ENCODE measurements around the gene CHN2.

Gene CHN2

DNA sequence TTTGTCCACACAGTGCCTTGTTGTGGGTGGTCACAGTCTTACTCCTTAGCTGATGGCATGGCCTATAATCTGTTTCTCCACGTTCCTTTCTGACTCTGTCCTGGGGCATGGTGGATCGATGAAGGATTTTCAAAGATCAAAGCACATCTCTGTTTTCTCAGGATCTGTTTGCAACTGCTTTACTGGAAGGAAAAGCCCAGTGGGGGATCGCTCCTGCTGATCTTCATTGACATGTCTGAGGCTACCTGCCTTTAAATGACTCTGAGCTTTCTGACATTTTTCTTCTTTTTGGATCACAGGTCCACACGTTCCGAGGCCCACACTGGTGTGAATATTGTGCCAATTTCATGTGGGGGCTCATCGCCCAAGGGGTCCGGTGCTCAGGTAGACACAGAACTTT, 301.1 kb downstream of the CHN2 start:
- Histone ChIP-seq H3K36me3 (ENCODE audit: control insufficient read depth, insufficient read depth, low read length) (no peaks in the 10 kb centered on the region), H3K27ac (ENCODE audit: low read depth, low read length, severe bottlenecking) (no peak overlapping the region), H3K4me1 (ENCODE audit: control insufficient read depth, insufficient read depth, low read length, poor library complexity, severe bottlenecking) (peaks cover 9% of the 10 kb centered on the region), H3K4me3 (ENCODE audit: extremely low read depth, insufficient read depth, low read length, poor library complexity, severe bottlenecking) (no peak overlapping the region), H3K9me3 (ENCODE audit: control insufficient read depth, low read length) (no peaks in the 10 kb centered on the region)
- 23 to 39% methylated on average over 3 to 7 of the region's 7 CpGs for WGBS, 2 experiments (ENCODE audit: insufficient coverage in 2 of 2)

DNA sequence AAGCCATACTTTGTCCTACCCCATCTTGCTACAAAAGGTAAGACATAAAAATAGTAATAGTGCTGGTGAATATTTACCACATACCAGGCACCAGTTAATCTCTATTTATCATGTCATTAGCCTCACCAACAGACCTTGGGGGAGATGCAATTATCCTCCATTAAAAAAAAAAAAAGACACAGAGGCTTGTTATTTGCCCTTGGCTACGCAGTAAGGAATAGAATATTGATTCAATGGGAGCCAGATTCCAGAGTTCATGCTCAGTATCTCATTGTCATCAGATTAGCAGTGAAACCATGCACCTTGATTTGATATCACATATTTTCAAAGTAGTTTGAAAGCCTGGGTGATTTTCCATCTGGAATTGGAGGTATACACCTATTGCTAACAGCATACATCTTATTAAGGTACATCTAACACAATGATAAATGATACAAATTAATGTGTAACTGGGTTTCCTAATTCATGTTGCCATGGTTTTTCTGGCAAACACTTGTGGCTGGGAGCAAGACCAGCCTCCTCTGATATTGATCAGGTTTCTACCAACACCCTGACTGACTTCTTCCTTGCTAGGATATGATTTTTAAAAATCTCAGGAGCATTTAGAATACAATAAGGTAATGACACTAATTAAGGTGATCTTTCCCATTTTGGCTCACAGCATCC, 301.9 kb downstream of the CHN2 start:
- Histone ChIP-seq H3K36me3 (ENCODE audit: control insufficient read depth, insufficient read depth, low read length) (no peaks in the 10 kb centered on the region), H3K4me1 (ENCODE audit: control insufficient read depth, insufficient read depth, low read length, poor library complexity, severe bottlenecking) (peaks cover 9% of the 10 kb centered on the region), H3K9me3 (ENCODE audit: control insufficient read depth, low read length) (no peaks in the 10 kb centered on the region), H3K4me3 (ENCODE audit: extremely low read depth, insufficient read depth, low read length, poor library complexity, severe bottlenecking) (no peak overlapping the region), H3K27ac (ENCODE audit: low read depth, low read length, severe bottlenecking) (no peak overlapping the region)
- WGBS, 2 experiments (ENCODE audit: insufficient coverage in 2 of 2) = no CpG with 5 or more reads among the region's 1 CpG

DNA sequence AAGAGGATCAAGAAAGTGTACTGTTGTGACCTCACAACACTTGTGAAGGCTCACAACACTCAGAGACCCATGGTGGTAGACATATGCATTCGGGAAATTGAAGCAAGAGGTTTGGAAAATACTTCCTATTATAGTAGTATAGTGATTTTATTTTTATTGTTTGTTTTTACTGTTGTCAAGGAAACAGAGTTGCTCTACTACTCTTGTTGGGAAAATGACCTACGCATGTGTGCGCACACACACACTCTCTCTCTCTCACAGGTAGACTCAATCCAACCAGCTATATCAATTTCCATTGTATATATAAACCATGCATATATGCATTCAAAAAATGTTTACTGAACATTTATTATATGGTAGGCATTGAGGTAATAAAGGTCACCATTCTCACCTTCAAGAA, 305.4 kb downstream of the CHN2 start:
- H3K36me3 ChIP-seq (ENCODE audit: control insufficient read depth, insufficient read depth, low read length) = no peaks in the 10 kb centered on the region
- H3K9me3 ChIP-seq (ENCODE audit: control insufficient read depth, low read length) = no peaks in the 10 kb centered on the region
- H3K27ac ChIP-seq (ENCODE audit: low read depth, low read length, severe bottlenecking) = no peak overlapping the region
- H3K4me1 ChIP-seq (ENCODE audit: control insufficient read depth, insufficient read depth, low read length, poor library complexity, severe bottlenecking) = peaks cover 6% of the 10 kb centered on the region
- WGBS, 2 experiments (ENCODE audit: insufficient coverage in 2 of 2) = no CpG with 5 or more reads among the region's 3 CpGs
- no peak overlapping the region for H3K4me3 ChIP-seq (ENCODE audit: extremely low read depth, insufficient read depth, low read length, poor library complexity, severe bottlenecking)

DNA sequence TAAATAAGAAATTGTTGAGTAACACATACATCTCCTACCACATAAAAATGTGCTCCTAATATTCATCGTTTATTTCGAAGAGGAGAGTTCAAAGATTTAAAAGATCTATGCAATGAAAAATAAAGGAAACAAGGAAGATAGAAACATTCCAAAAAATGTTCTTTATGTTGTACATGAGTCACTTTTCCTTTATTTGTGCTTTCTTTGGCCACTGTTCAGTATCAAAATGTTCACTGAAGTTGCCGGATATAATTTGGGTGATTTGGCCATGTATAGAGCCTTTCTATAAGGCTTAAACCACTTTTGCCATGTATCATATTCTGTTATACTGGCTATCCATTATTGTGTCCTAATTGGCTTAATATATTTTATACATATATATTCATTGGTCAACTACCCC, 306.1 kb downstream of the CHN2 start:
- Histone ChIP-seq H3K36me3 (ENCODE audit: control insufficient read depth, insufficient read depth, low read length) (no peaks in the 10 kb centered on the region), H3K4me3 (ENCODE audit: extremely low read depth, insufficient read depth, low read length, poor library complexity, severe bottlenecking) (no peak overlapping the region), H3K27ac (ENCODE audit: low read depth, low read length, severe bottlenecking) (no peak overlapping the region), H3K9me3 (ENCODE audit: control insufficient read depth, low read length) (no peaks in the 10 kb centered on the region), H3K4me1 (ENCODE audit: control insufficient read depth, insufficient read depth, low read length, poor library complexity, severe bottlenecking) (peaks cover 5% of the 10 kb centered on the region)
- WGBS, 2 experiments (ENCODE audit: insufficient coverage in 2 of 2) = no CpG with 5 or more reads among the region's 3 CpGs

DNA sequence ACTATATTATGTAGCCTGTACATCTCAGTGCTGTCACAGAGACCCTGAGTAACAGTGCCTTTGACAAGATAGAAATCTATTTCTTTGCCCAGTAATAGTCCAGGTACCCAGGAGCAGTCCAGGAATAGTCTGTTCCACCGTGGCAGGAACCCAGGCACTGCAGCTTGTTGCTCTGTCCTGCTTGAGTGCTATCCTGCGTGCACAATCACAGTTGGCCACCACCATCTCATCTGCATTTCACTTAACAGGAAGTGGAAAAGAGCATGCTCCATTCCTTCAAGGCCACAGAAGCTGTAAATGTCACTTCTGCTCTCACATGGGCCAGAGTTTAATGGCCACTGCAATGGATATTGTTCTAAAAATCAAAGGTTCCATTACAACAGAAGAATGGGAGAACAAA, 307.6 kb downstream of the CHN2 start:
- Histone ChIP-seq H3K27ac (ENCODE audit: low read depth, low read length, severe bottlenecking) (no peak overlapping the region), H3K9me3 (ENCODE audit: control insufficient read depth, low read length) (no peaks in the 10 kb centered on the region), H3K4me3 (ENCODE audit: extremely low read depth, insufficient read depth, low read length, poor library complexity, severe bottlenecking) (no peak overlapping the region), H3K36me3 (ENCODE audit: control insufficient read depth, insufficient read depth, low read length) (no peaks in the 10 kb centered on the region), H3K4me1 (ENCODE audit: control insufficient read depth, insufficient read depth, low read length, poor library complexity, severe bottlenecking) (no peaks in the 10 kb centered on the region)
- WGBS, 2 experiments (ENCODE audit: insufficient coverage in 2 of 2) = 62 to 79% methylated on average over 2 of the region's 2 CpGs

DNA sequence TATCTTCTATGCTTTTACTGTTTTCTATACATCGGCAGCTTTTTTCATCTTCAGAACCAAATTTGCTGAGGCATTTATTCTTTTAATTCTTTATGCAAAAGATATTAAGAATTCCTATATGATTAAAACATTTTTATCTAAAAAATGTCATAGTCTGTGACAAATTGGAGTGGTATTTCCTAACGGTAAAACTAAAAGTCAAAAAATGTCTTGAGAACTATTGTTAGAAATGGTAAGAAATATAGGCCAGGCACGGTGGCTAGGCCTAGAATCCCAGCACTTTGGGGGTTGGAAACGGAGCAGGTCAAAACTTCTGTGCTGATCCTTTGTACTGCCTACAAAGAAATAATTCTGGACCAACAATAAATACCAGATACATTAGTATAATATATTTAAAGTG, 311.4 kb downstream of the CHN2 start:
- Histone ChIP-seq H3K27ac (ENCODE audit: low read depth, low read length, severe bottlenecking) (no peak overlapping the region), H3K36me3 (ENCODE audit: control insufficient read depth, insufficient read depth, low read length) (peaks cover 3% of the 10 kb centered on the region), H3K4me1 (ENCODE audit: control insufficient read depth, insufficient read depth, low read length, poor library complexity, severe bottlenecking) (no peaks in the 10 kb centered on the region), H3K4me3 (ENCODE audit: extremely low read depth, insufficient read depth, low read length, poor library complexity, severe bottlenecking) (no peak overlapping the region), H3K9me3 (ENCODE audit: control insufficient read depth, low read length) (no peaks in the 10 kb centered on the region)
- WGBS, 2 experiments (ENCODE audit: insufficient coverage in 2 of 2) = 40 to 60% methylated on average over 1 of the region's 4 CpGs

DNA sequence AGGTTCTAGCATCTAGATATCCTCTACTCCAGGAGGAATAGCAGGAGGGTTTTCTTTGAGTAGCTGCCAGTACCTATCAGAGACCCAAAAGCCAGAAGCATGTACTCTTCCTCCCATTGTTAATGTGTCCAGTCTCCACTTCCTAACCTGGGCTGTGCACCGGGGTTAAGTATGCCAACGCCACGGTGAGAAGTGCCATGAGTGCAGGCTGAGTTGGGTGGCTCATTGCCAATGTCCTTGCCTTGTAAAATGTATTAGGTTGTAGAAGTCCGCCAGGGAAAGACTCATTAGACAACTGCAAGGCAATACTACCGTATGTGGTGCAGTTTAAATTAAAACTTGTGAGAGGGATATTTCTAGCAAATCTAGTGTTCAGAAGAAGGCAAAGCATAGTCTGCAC, 314.0 kb downstream of the CHN2 start:
- Histone ChIP-seq H3K9me3 (ENCODE audit: control insufficient read depth, low read length) (no peaks in the 10 kb centered on the region), H3K4me1 (ENCODE audit: control insufficient read depth, insufficient read depth, low read length, poor library complexity, severe bottlenecking) (no peaks in the 10 kb centered on the region), H3K27ac (ENCODE audit: low read depth, low read length, severe bottlenecking) (no peak overlapping the region), H3K4me3 (ENCODE audit: extremely low read depth, insufficient read depth, low read length, poor library complexity, severe bottlenecking) (no peak overlapping the region), H3K36me3 (ENCODE audit: control insufficient read depth, insufficient read depth, low read length) (peaks cover 3% of the 10 kb centered on the region)
- WGBS, 2 experiments (ENCODE audit: insufficient coverage in 2 of 2) = 100% methylated on average over 3 to 5 of the region's 5 CpGs

DNA sequence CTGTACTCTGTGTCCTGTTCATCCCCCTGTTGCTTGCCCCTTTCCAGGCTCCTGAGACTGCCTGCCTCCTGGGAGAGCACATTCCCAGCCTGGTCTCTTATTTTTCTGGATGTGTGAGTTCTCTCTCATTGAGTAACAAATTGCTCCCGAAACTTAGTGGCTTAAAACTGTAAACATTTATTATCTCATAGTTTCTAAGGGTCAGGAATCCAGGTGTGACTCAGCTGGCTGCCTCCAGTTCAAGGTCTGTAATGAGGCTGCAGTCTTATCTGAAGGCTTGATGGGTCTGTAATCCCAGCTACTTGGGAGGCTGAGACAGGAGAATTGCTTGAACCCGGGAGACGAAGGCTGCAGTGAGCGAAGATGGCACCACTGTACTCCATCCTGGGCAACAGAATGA, 315.5 kb downstream of the CHN2 start:
- Histone ChIP-seq H3K9me3 (ENCODE audit: control insufficient read depth, low read length) (no peaks in the 10 kb centered on the region), H3K27ac (ENCODE audit: low read depth, low read length, severe bottlenecking) (no peak overlapping the region), H3K36me3 (ENCODE audit: control insufficient read depth, insufficient read depth, low read length) (peaks cover 3% of the 10 kb centered on the region), H3K4me3 (ENCODE audit: extremely low read depth, insufficient read depth, low read length, poor library complexity, severe bottlenecking) (no peak overlapping the region), H3K4me1 (ENCODE audit: control insufficient read depth, insufficient read depth, low read length, poor library complexity, severe bottlenecking) (no peaks in the 10 kb centered on the region)
- WGBS, 2 experiments (ENCODE audit: insufficient coverage in 2 of 2) = 93 to 100% methylated on average over 3 of the region's 4 CpGs

DNA sequence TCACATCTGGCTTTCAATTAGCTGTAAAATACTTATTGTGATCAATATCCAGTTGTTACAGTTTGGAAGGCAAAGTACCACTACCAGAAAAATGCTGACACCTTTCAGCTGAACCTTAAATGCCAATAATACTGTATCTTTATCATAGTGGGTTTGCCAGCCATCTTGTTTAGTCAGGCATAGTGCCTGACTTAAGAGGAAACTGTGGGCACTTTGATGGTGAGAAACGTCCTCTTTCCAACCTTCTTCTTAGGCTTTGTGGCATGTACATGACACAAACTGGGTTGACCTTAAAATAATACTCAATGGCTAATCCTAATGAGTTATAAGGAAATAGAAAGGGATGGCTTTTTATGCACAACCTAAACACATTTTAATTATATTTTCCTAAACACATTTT, 316.8 kb downstream of the CHN2 start:
- no peaks in the 10 kb centered on the region for H3K4me1 ChIP-seq (ENCODE audit: control insufficient read depth, insufficient read depth, low read length, poor library complexity, severe bottlenecking)
- WGBS, 2 experiments (ENCODE audit: insufficient coverage in 2 of 2) = no CpG with 5 or more reads among the region's 1 CpG

DNA sequence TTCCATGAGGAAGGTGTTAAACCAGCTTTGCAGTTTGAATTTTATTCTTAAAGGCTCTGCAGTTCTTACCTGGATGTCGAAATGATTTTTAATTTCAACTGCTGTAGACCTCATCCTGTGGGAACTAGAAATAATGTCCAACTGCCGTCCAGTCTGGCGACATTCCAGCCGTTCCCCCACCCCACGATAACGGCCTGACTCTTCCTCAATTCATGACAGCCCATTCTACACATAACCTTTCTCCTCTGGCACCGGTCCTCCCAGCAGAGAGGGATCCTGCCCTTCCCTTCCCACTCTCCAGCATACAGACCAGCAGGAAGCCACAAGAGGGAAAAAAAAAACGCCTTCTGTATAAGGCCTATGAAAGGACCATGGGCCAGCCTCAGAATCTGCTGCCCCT, 317.3 kb downstream of the CHN2 start:
- Histone ChIP-seq H3K36me3 (ENCODE audit: control insufficient read depth, insufficient read depth, low read length) (peaks cover 3% of the 10 kb centered on the region), H3K4me1 (ENCODE audit: control insufficient read depth, insufficient read depth, low read length, poor library complexity, severe bottlenecking) (no peaks in the 10 kb centered on the region), H3K9me3 (ENCODE audit: control insufficient read depth, low read length) (no peaks in the 10 kb centered on the region), H3K4me3 (ENCODE audit: extremely low read depth, insufficient read depth, low read length, poor library complexity, severe bottlenecking) (no peak overlapping the region), H3K27ac (ENCODE audit: low read depth, low read length, severe bottlenecking) (no peak overlapping the region)
- 71 to 78% methylated on average over 6 to 7 of the region's 8 CpGs for WGBS, 2 experiments (ENCODE audit: insufficient coverage in 2 of 2)

More for the DNA sequence above, 316.8 kb downstream of the CHN2 start:
- H3K9me3 ChIP-seq (ENCODE audit: control insufficient read depth, low read length) = no peaks in the 10 kb centered on the region
- H3K36me3 ChIP-seq (ENCODE audit: control insufficient read depth, insufficient read depth, low read length) = peaks cover 3% of the 10 kb centered on the region
- no peak overlapping the region for H3K4me3 ChIP-seq (ENCODE audit: extremely low read depth, insufficient read depth, low read length, poor library complexity, severe bottlenecking)
- H3K27ac ChIP-seq (ENCODE audit: low read depth, low read length, severe bottlenecking) = no peak overlapping the region

DNA sequence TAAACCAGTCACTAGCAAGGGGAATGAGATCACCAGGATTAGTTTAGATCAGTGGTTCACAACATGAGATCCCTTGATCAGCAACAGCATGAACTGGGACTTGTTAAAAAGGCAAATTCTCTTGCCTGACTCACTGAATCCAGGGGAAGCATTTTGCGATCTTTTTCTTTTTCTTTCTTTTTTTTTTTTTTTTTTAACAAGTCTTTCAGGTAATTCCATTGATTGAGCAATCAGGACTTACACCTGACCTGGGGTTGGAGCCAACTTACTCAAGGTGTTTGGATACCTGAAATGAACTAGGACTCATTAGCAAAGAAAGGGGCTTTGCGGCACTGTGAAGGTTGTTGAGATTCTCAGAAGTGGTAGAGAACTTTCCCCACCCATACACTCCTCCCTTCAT, 321.9 kb downstream of the CHN2 start:
- Histone ChIP-seq H3K4me3 (ENCODE audit: extremely low read depth, insufficient read depth, low read length, poor library complexity, severe bottlenecking) (no peak overlapping the region), H3K36me3 (ENCODE audit: control insufficient read depth, insufficient read depth, low read length) (no peaks in the 10 kb centered on the region), H3K9me3 (ENCODE audit: control insufficient read depth, low read length) (no peaks in the 10 kb centered on the region), H3K4me1 (ENCODE audit: control insufficient read depth, insufficient read depth, low read length, poor library complexity, severe bottlenecking) (no peaks in the 10 kb centered on the region), H3K27ac (ENCODE audit: low read depth, low read length, severe bottlenecking) (no peak overlapping the region)
- 80% methylated on average over 1 of the region's 2 CpGs; no CpG with 5 or more reads in 1 of the 2 experiments for WGBS, 2 experiments (ENCODE audit: insufficient coverage in 2 of 2)
